Measurements from ENCODE around the gene LRBA. TPM values are rescaled to one million over a fixed set of nuclear protein-coding genes. Genes with fewer than 3 reads are reported as not detected.

LRBA gene
- total RNA-seq, 3 donors from 2014 or later: 26.9 to 138 (median 93.7) TPM

DNA sequence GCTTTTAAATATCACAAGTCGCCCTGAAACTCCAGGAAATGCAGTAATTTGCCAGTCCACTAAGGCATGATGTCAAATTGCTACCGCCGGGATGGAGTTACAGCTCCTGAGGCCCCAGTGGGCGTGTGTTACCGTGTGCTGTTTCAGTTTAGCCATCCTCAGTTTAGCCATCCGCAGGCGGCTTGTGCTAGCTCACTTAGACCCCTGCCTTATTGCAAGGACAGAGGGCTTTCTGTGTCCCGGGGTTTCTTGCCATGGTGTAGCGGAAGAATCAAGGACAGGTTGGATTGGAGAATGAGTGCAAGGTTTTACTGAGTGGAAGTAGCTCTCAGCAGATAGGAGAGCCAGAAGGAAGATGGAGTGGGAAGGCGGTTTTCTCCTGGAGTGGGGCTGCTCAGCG lies 33.8 kb upstream of the LRBA start:
- Histone ChIP-seq H3K27me3 (no peaks in the 10 kb centered on the region), H3K4me3 (no peak overlapping the region), H3K9me3 (no peaks in the 10 kb centered on the region), H3K27ac (no peak overlapping the region), H3K4me1 (no peaks in the 10 kb centered on the region), H3K36me3 (no peaks in the 10 kb centered on the region)
- no peak for DNase-seq (ENCODE audit: low spot score in 2 of 2)
- no peak for TF ChIP-seq POLR2AphosphoS5 (IDR thresholded peaks at IDR 0.05)
- TF ChIP-seq, protein P1, sequence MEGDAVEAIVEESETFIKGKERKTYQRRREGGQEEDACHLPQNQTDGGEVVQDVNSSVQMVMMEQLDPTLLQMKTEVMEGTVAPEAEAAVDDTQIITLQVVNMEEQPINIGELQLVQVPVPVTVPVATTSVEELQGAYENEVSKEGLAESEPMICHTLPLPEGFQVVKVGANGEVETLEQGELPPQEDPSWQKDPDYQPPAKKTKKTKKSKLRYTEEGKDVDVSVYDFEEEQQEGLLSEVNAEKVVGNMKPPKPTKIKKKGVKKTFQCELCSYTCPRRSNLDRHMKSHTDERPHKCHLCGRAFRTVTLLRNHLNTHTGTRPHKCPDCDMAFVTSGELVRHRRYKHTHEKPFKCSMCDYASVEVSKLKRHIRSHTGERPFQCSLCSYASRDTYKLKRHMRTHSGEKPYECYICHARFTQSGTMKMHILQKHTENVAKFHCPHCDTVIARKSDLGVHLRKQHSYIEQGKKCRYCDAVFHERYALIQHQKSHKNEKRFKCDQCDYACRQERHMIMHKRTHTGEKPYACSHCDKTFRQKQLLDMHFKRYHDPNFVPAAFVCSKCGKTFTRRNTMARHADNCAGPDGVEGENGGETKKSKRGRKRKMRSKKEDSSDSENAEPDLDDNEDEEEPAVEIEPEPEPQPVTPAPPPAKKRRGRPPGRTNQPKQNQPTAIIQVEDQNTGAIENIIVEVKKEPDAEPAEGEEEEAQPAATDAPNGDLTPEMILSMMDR (IDR thresholded peaks at IDR 0.05): no peak
- no peak for TF ChIP-seq POLR2A (IDR thresholded peaks at IDR 0.05)
- intact Hi-C loops (cut with DNase I; ENCODE audit: low total_unique reads): no loop called here

DNA sequence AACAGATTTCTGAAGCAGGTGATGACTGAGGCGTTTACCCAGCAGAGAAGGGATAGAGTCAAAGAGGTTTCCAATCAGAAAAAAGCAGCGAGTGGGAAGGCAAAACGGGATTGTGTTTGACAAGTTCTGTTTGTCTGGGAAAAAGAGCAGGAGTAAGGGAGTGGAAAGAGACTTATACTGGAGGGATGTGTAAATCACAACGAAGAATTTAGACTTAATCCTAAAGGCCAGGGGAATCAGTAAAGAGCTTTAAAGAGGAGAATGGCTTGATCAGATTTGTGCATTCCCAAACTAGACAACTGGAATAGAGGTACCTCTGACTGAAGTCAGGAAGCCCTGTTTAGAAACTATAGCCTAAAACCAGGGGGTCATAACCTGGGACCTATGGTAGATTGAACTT lies 31.5 kb upstream of the LRBA start:
- Histone ChIP-seq H3K4me3 (no peak overlapping the region), H3K27me3 (no peaks in the 10 kb centered on the region), H3K4me1 (no peaks in the 10 kb centered on the region), H3K27ac (no peak overlapping the region), H3K9me3 (no peaks in the 10 kb centered on the region), H3K36me3 (no peaks in the 10 kb centered on the region)
- DNase-seq (ENCODE audit: low spot score in 2 of 2): no peak
- intact Hi-C loops (cut with DNase I; ENCODE audit: low total_unique reads): no loop called here
- no peak for TF ChIP-seq POLR2A (IDR thresholded peaks at IDR 0.05)
- TF ChIP-seq, protein P1 (IDR thresholded peaks at IDR 0.05): no peak
- no peak for TF ChIP-seq POLR2AphosphoS5 (IDR thresholded peaks at IDR 0.05)

DNA sequence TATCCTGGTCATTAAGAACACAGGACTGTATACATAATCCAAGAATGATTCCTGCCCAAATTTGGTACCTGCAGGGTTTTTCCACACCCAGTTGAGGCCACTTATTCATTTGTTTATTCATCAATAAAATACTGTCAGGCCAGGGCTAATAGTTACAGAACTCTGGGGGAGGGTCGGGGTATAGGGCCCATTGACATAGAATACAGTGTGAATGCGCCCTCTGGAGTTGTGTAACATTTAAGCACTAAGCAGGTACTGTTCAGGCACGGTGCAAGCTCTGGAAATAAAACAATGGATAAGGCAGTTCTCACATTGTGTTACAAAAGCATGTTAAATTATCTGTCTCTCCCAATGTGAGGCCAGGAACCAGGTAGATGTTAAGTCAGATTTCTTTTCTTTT lies 30.8 kb upstream of the LRBA start:
- H3K4me3 ChIP-seq: no peak overlapping the region
- H3K4me1 ChIP-seq: no peaks in the 10 kb centered on the region
- H3K27me3 ChIP-seq: no peaks in the 10 kb centered on the region
- no peak overlapping the region for H3K27ac ChIP-seq
- no peaks in the 10 kb centered on the region for H3K36me3 ChIP-seq
- no peaks in the 10 kb centered on the region for H3K9me3 ChIP-seq
- intact Hi-C loops (cut with DNase I; ENCODE audit: low total_unique reads): no loop called here
- DNase-seq (ENCODE audit: low spot score in 2 of 2): no peak
- TF ChIP-seq, protein P1 (IDR thresholded peaks at IDR 0.05): peak in 1 of 3 donors; percentile 24
- no peak for TF ChIP-seq POLR2AphosphoS5 (IDR thresholded peaks at IDR 0.05)

DNA sequence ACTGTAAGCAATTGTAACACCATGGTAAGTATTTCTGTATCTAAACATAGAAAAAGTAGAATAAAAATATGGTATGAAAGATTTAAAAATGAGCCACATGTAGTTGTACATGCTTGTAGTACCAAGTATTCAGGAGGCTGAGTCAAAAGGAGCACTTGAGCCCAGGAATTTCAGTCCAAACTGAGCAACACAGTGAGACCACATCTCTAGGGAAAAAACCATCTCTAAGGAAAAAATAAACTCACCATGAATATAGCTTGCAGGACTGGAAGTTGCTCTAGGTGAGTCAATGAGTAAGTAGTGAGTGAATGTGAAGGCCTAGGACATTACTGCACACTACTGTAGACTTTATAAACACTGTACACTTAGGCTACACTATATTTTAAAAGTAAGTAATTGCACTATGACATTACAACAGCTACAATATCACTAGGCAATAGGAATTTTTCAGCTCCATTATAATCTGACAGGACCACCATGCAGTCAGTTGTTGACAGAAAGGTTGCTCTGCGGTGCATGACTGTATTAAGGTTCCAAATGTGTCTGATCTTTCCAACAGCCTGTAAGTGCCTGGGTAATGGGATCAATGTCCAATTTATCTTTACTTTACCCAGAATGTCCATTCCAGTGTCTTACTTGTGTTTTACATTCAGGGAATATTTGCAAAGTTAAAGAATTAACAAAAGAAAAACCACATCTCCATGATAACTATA lies 28.9 kb upstream of the LRBA start:
- intact Hi-C loops (cut with DNase I; ENCODE audit: low total_unique reads): loop anchor here (2.0 kb wide), 1 partner anchor 35 kb away; no protein-coding TSS in a partner anchor
- TF ChIP-seq POLR2A (IDR thresholded peaks at IDR 0.05) (no peak), POLR2AphosphoS5 (IDR thresholded peaks at IDR 0.05) (no peak)
- TF ChIP-seq, protein P1 (IDR thresholded peaks at IDR 0.05): no peak
- no peaks in the 10 kb centered on the region for H3K4me1 ChIP-seq
- no peak overlapping the region for H3K4me3 ChIP-seq
- no peaks in the 10 kb centered on the region for H3K27me3 ChIP-seq
- H3K27ac ChIP-seq: no peak overlapping the region
- H3K9me3 ChIP-seq: no peaks in the 10 kb centered on the region
- no peak for DNase-seq (ENCODE audit: low spot score in 2 of 2)
- no peaks in the 10 kb centered on the region for H3K36me3 ChIP-seq

DNA sequence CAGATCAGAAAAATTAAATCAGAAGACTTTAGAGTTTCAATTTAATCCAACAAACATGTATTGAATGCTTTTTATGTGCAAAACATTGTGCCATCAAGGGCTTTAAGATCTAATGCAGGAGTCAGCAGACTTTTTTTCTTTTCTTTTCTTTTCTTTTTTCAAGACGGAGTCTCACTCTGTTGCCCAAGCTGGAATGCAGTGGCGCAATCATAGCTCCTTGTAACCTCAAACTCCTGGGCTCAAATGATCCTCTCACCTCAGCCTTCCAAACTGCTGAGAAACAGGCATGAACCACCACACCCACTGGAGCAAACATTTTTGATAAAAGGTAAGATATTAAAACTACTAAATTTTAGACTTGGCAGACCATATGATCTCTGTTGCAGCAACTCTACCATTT lies 24.6 kb upstream of the LRBA start:
- no peak overlapping the region for H3K4me3 ChIP-seq
- no peak overlapping the region for H3K27ac ChIP-seq
- no peak for DNase-seq (ENCODE audit: low spot score in 2 of 2)
- H3K36me3 ChIP-seq: no peaks in the 10 kb centered on the region
- TF ChIP-seq POLR2AphosphoS5 (IDR thresholded peaks at IDR 0.05): no peak
- H3K9me3 ChIP-seq: no peaks in the 10 kb centered on the region
- intact Hi-C loops (cut with DNase I; ENCODE audit: low total_unique reads): no loop called here
- H3K4me1 ChIP-seq: no peaks in the 10 kb centered on the region
- H3K27me3 ChIP-seq: no peaks in the 10 kb centered on the region

Measured in breast epithelium (tissue), 4 donors.